ENCODE results near the gene RRAS2. TPM values are rescaled to one million over a fixed set of nuclear protein-coding genes. Genes with fewer than 3 reads are reported as not detected.

RRAS2 gene
- total RNA-seq, 1 donor: 28.7 TPM

GRCh38 chr11:14380125-14380936, 21.3 kb upstream of the RRAS2 start:
- peaks cover 5% of the 10 kb centered on the region for H3K4me1 ChIP-seq (ENCODE audit: insufficient read depth, low read length)
- no peaks in the 10 kb centered on the region for H3K9me3 ChIP-seq (ENCODE audit: low read depth, low read length)
- H3K4me3 ChIP-seq (ENCODE audit: low read length): peak overlapping the region; percentile 23
- H3K27me3 ChIP-seq (ENCODE audit: insufficient read depth, low read length): peaks cover 33% of the 10 kb centered on the region

- Histone ChIP-seq H3K9me3 (ENCODE audit: low read depth, low read length) (no peaks in the 10 kb centered on the region), H3K4me1 (ENCODE audit: insufficient read depth, low read length) (peaks cover 5% of the 10 kb centered on the region), H3K4me3 (ENCODE audit: low read length) (no peak overlapping the region), H3K27me3 (ENCODE audit: insufficient read depth, low read length) (peaks cover 33% of the 10 kb centered on the region)
Measured at GRCh38 chr11:14378171-14378570, 19.2 kb upstream of the RRAS2 start.

- peaks cover 5% of the 10 kb centered on the region for H3K4me1 ChIP-seq (ENCODE audit: insufficient read depth, low read length)
- no peak overlapping the region for H3K4me3 ChIP-seq (ENCODE audit: low read length)
- H3K27me3 ChIP-seq (ENCODE audit: insufficient read depth, low read length): peaks cover 31% of the 10 kb centered on the region
- H3K9me3 ChIP-seq (ENCODE audit: low read depth, low read length): no peaks in the 10 kb centered on the region
Measured at GRCh38 chr11:14376920-14377319, 17.9 kb upstream of the RRAS2 start.

GRCh38 chr11:14374922-14375830, 16.2 kb upstream of the RRAS2 start:
- H3K27me3 ChIP-seq (ENCODE audit: insufficient read depth, low read length): peaks cover 13% of the 10 kb centered on the region

GRCh38 chr11:14373941-14374646, 15.1 kb upstream of the RRAS2 start:
- no peaks in the 10 kb centered on the region for H3K9me3 ChIP-seq (ENCODE audit: low read depth, low read length)
- no peak overlapping the region for H3K4me3 ChIP-seq (ENCODE audit: low read length)
- no peaks in the 10 kb centered on the region for H3K4me1 ChIP-seq (ENCODE audit: insufficient read depth, low read length)
- H3K27me3 ChIP-seq (ENCODE audit: insufficient read depth, low read length): peaks cover 4% of the 10 kb centered on the region

More at GRCh38 chr11:14374922-14375830, 16.2 kb upstream of the RRAS2 start:
- no peaks in the 10 kb centered on the region for H3K9me3 ChIP-seq (ENCODE audit: low read depth, low read length)
- H3K4me1 ChIP-seq (ENCODE audit: insufficient read depth, low read length): no peaks in the 10 kb centered on the region
- H3K4me3 ChIP-seq (ENCODE audit: low read length): no peak overlapping the region

- no peaks in the 10 kb centered on the region for H3K4me1 ChIP-seq (ENCODE audit: insufficient read depth, low read length)
- no peak overlapping the region for H3K4me3 ChIP-seq (ENCODE audit: low read length)
- no peaks in the 10 kb centered on the region for H3K9me3 ChIP-seq (ENCODE audit: low read depth, low read length)
- no peaks in the 10 kb centered on the region for H3K27me3 ChIP-seq (ENCODE audit: insufficient read depth, low read length)
Measured at GRCh38 chr11:14372011-14372410, 13.0 kb upstream of the RRAS2 start.

GRCh38 chr11:14371249-14371648, 12.3 kb upstream of the RRAS2 start:
- Histone ChIP-seq H3K9me3 (ENCODE audit: low read depth, low read length) (no peaks in the 10 kb centered on the region), H3K27me3 (ENCODE audit: insufficient read depth, low read length) (no peaks in the 10 kb centered on the region), H3K4me1 (ENCODE audit: insufficient read depth, low read length) (no peaks in the 10 kb centered on the region), H3K4me3 (ENCODE audit: low read length) (no peak overlapping the region)

GRCh38 chr11:14370496-14370895, 11.5 kb upstream of the RRAS2 start:
- Histone ChIP-seq H3K4me1 (ENCODE audit: insufficient read depth, low read length) (no peaks in the 10 kb centered on the region), H3K4me3 (ENCODE audit: low read length) (no peak overlapping the region), H3K27me3 (ENCODE audit: insufficient read depth, low read length) (no peaks in the 10 kb centered on the region), H3K9me3 (ENCODE audit: low read depth, low read length) (no peaks in the 10 kb centered on the region)

- no peaks in the 10 kb centered on the region for H3K27me3 ChIP-seq (ENCODE audit: insufficient read depth, low read length)
- no peaks in the 10 kb centered on the region for H3K9me3 ChIP-seq (ENCODE audit: low read depth, low read length)
- no peak overlapping the region for H3K4me3 ChIP-seq (ENCODE audit: low read length)
- H3K4me1 ChIP-seq (ENCODE audit: insufficient read depth, low read length): no peaks in the 10 kb centered on the region
Measured at GRCh38 chr11:14369598-14369997, 10.6 kb upstream of the RRAS2 start.

- Histone ChIP-seq H3K4me1 (ENCODE audit: insufficient read depth, low read length) (no peaks in the 10 kb centered on the region), H3K9me3 (ENCODE audit: low read depth, low read length) (no peaks in the 10 kb centered on the region), H3K4me3 (ENCODE audit: low read length) (no peak overlapping the region), H3K27me3 (ENCODE audit: insufficient read depth, low read length) (no peaks in the 10 kb centered on the region)
Measured at GRCh38 chr11:14366936-14367335, 8.0 kb upstream of the RRAS2 start.

- Histone ChIP-seq H3K9me3 (ENCODE audit: low read depth, low read length) (no peaks in the 10 kb centered on the region), H3K27me3 (ENCODE audit: insufficient read depth, low read length) (peaks cover 9% of the 10 kb centered on the region), H3K4me3 (ENCODE audit: low read length) (no peak overlapping the region), H3K4me1 (ENCODE audit: insufficient read depth, low read length) (peaks cover 1% of the 10 kb centered on the region)
Measured at GRCh38 chr11:14364322-14364721, 5.3 kb upstream of the RRAS2 start.

GRCh38 chr11:14362611-14363010, 3.6 kb upstream of the RRAS2 start:
- H3K27me3 ChIP-seq (ENCODE audit: insufficient read depth, low read length): peaks cover 17% of the 10 kb centered on the region
- H3K9me3 ChIP-seq (ENCODE audit: low read depth, low read length): no peaks in the 10 kb centered on the region
- no peak overlapping the region for H3K4me3 ChIP-seq (ENCODE audit: low read length)
- peaks cover 7% of the 10 kb centered on the region for H3K4me1 ChIP-seq (ENCODE audit: insufficient read depth, low read length)

- peaks cover 24% of the 10 kb centered on the region for H3K27me3 ChIP-seq (ENCODE audit: insufficient read depth, low read length)
Measured at GRCh38 chr11:14361951-14362350, 3.0 kb upstream of the RRAS2 start.

GRCh38 chr11:14360976-14361375, 2.0 kb upstream of the RRAS2 start:
- Histone ChIP-seq H3K4me1 (ENCODE audit: insufficient read depth, low read length) (peaks cover 17% of the 10 kb centered on the region), H3K4me3 (ENCODE audit: low read length) (no peak overlapping the region), H3K27me3 (ENCODE audit: insufficient read depth, low read length) (peaks cover 29% of the 10 kb centered on the region), H3K9me3 (ENCODE audit: low read depth, low read length) (no peaks in the 10 kb centered on the region)

More at GRCh38 chr11:14361951-14362350, 3.0 kb upstream of the RRAS2 start:
- H3K4me3 ChIP-seq (ENCODE audit: low read length): no peak overlapping the region
- no peaks in the 10 kb centered on the region for H3K9me3 ChIP-seq (ENCODE audit: low read depth, low read length)
- peaks cover 13% of the 10 kb centered on the region for H3K4me1 ChIP-seq (ENCODE audit: insufficient read depth, low read length)

Data from mononuclear cell (primary cell).